Osteocyte (in vitro differentiated cells): ENCODE results near the gene RNU6-7. TPM values are rescaled to one million over a fixed set of nuclear protein-coding genes. Genes with fewer than 3 reads are reported as not detected.

Experiments
- DNase-seq: peaks from one replicate; pipeline ENCODE4 v3.0.0; 2021; ENCODE audit warnings: mixed read lengths; ENCODE audit not compliant: unreplicated experiment; ENCODE audit errors: extremely low spot score
- H3K27ac Mint-ChIP-seq: one replicate; pipeline ENCODE4 v1.8.0; 2021; ENCODE audit warnings: mild to moderate bottlenecking, mixed read lengths; ENCODE audit not compliant: unreplicated experiment
- H3K27me3 Mint-ChIP-seq: one replicate; pipeline ENCODE4 v1.8.0; 2021; ENCODE audit warnings: mixed read lengths; ENCODE audit not compliant: unreplicated experiment
- H3K36me3 Mint-ChIP-seq: one replicate; pipeline ENCODE4 v1.8.0; 2021; ENCODE audit warnings: mixed read lengths; ENCODE audit not compliant: unreplicated experiment
- H3K4me1 Mint-ChIP-seq: one replicate; pipeline ENCODE4 v1.8.0; 2021; ENCODE audit warnings: mixed read lengths; ENCODE audit not compliant: unreplicated experiment
- H3K4me3 Mint-ChIP-seq: one replicate; pipeline ENCODE4 v1.8.0; 2021; ENCODE audit warnings: mild to moderate bottlenecking, moderate library complexity, mixed read lengths; ENCODE audit not compliant: unreplicated experiment
- H3K9me3 Mint-ChIP-seq: one replicate; pipeline ENCODE4 v1.8.0; 2021; ENCODE audit warnings: mixed read lengths; ENCODE audit not compliant: unreplicated experiment
- CTCF ChIP-seq: fragments of 200-600 bp; sonication (generic); IDR thresholded peaks from 2 replicates; pipeline ENCODE4 v1.5.0; 2021; ENCODE audit warnings: antibody characterized with exemption, mild to moderate bottlenecking, moderate library complexity
- total RNA-seq: library from RNA; stranded (reverse); gene quantifications from 2 replicates; pipeline ENCODE4 v1.2.1, GENCODE V29; 2021

RNU6-7 gene
- total RNA-seq, 1 donor from 2014 or later, result not detected

GRCh38 chr14:32200368-32201192 lies 1.3 kb upstream of the RNU6-7 start:
- TF ChIP-seq CTCF, result no peak
- Mint-ChIP-seq H3K36me3 (no peaks in the 10 kb centered on the region), H3K9me3 (no peaks in the 10 kb centered on the region), H3K27me3 (peaks cover 15% of the 10 kb centered on the region), H3K4me1 (peaks cover 27% of the 10 kb centered on the region), H3K4me3 (peak overlapping the region; percentile 88), H3K27ac (peak overlapping the region; percentile 99)
- no peak for DNase-seq

GRCh38 chr14:32201193-32201815 lies 541 bp upstream of the RNU6-7 start:
- peak overlapping the region; percentile 99 for H3K27ac Mint-ChIP-seq

GRCh38 chr14:32202491-32202997 lies 699 bp downstream of the RNU6-7 start:
- H3K36me3 Mint-ChIP-seq, result no peaks in the 10 kb centered on the region
- peaks cover 27% of the 10 kb centered on the region for H3K4me1 Mint-ChIP-seq

More at GRCh38 chr14:32201193-32201815, 541 bp upstream of the RNU6-7 start:
- peaks cover 27% of the 10 kb centered on the region for H3K4me1 Mint-ChIP-seq
- DNase-seq, result peak; percentile 91
- H3K4me3 Mint-ChIP-seq, result peak overlapping the region; percentile 88
- no peaks in the 10 kb centered on the region for H3K9me3 Mint-ChIP-seq
- peaks cover 16% of the 10 kb centered on the region for H3K27me3 Mint-ChIP-seq
- no peak for TF ChIP-seq CTCF
- H3K36me3 Mint-ChIP-seq, result no peaks in the 10 kb centered on the region

GRCh38 chr14:32202998-32203882 lies 1.4 kb downstream of the RNU6-7 start, which contains the start of gene RNU6-8:
TSS of gene RNU6-8 (minus strand) at chr14:32203269.
- Mint-ChIP-seq H3K27me3 (peaks cover 23% of the 10 kb centered on the region), H3K4me1 (peaks cover 27% of the 10 kb centered on the region), H3K27ac (peak within 1 kb of the TSS; percentile 99), H3K4me3 (peak within 1 kb of the TSS; percentile 88), H3K9me3 (no peaks in the 10 kb centered on the region), H3K36me3 (no peaks in the 10 kb centered on the region)
- DNase-seq, result peak; percentile 97
- no peak for TF ChIP-seq CTCF

More at GRCh38 chr14:32202491-32202997, 699 bp downstream of the RNU6-7 start:
- H3K9me3 Mint-ChIP-seq, result no peaks in the 10 kb centered on the region
- no peak for TF ChIP-seq CTCF
- H3K27ac Mint-ChIP-seq, result peak overlapping the region; percentile 99
- H3K4me3 Mint-ChIP-seq, result peak overlapping the region; percentile 88
- DNase-seq, result no peak
- peaks cover 20% of the 10 kb centered on the region for H3K27me3 Mint-ChIP-seq
